ENCODE results near the gene LIM2. TPM values are rescaled to one million over a fixed set of nuclear protein-coding genes. Genes with fewer than 3 reads are reported as not detected.

LIM2 gene
- total and polyA plus RNA-seq, 2 of the 8 experiments (the other 6 are each of a cell fraction or from before 2014, with no cell fraction given) = not detected

- Histone ChIP-seq H3K4ac (replicated peaks; ENCODE audit: insufficient read length, low read depth, low read length) (peak overlapping the region; percentile 97), H3K79me1 (ENCODE audit: low read depth, low read length) (no peaks in the 10 kb centered on the region), H2BK15ac (ENCODE audit: low read length) (no peak overlapping the region), H3K23me2 (ENCODE audit: low read depth, low read length) (peaks cover 9% of the 10 kb centered on the region), H3K36me3 (ENCODE audit: control insufficient read depth in 2 of 4, insufficient read depth in 4 of 4, low read length in 3 of 4) (no peaks in the 10 kb centered on the region; a peak in 1 of 8 replicates), H3K23ac (ENCODE audit: insufficient read length) (no peak overlapping the region), H4K5ac (ENCODE audit: insufficient read length, low read depth, low read length) (no peak overlapping the region), H3K18ac (ENCODE audit: extremely low read depth, low read length) (peak overlapping the region; percentile 32; the same call in 1 of the 2 replicates), H3K27ac (ENCODE audit: low read depth, low read length) (no peak overlapping the region), H2BK5ac (ENCODE audit: low read depth, low read length) (no peak overlapping the region; the same call in 1 of the 2 replicates), H3K56ac (replicated peaks; ENCODE audit: insufficient read length, low read depth, low read length) (no peak overlapping the region), H4K91ac (replicated peaks; ENCODE audit: insufficient read length, low read length) (peak overlapping the region; percentile 14), H3K9ac (replicated peaks in 1 of 4; ENCODE audit: extremely low read depth in 1 of 4, low read depth in 3 of 4, low read length in 3 of 4) (no peak overlapping the region), H3K4me3 (ENCODE audit: extremely low read depth in 1 of 4, insufficient read depth in 2 of 4, low read depth in 3 of 4, low read length in 4 of 4) (peak overlapping the region in 1 of 4 experiments; percentile 31; a peak in 1 of 8 replicates), H3K27me3 (replicated peaks in 1 of 4; ENCODE audit: control insufficient read depth in 3 of 4, extremely low read depth in 1 of 4, insufficient read depth in 3 of 4, low read length in 3 of 4) (no peaks in the 10 kb centered on the region), H2BK20ac (ENCODE audit: low read length) (peak overlapping the region; percentile 93; the same call in 1 of the 2 replicates), H2BK12ac (ENCODE audit: low read depth, low read length) (peak overlapping the region; percentile 12; the same call in 1 of the 2 replicates), H2BK120ac (replicated peaks; ENCODE audit: low read depth, low read length) (peak overlapping the region; percentile 7), H3K79me2 (ENCODE audit: control insufficient read depth in 1 of 2, insufficient read depth in 2 of 2, low read length in 2 of 2) (peaks cover 0 to 5% of the 10 kb centered on the region in 2 experiments; a peak in 2 of 4 replicates), H2AK5ac (ENCODE audit: low read depth, low read length) (peak overlapping the region; percentile 65; the same call in 1 of the 2 replicates), H2AFZ (ENCODE audit: low read length) (no peak overlapping the region), H3K4me2 (ENCODE audit: insufficient read depth in 1 of 2, low read depth in 2 of 2, low read length in 2 of 2) (peak overlapping the region in 1 of 2 experiments; percentile 47; a peak in 1 of 4 replicates), H3K4me1 (replicated peaks in 1 of 4; ENCODE audit: control insufficient read depth in 3 of 4, insufficient read depth in 4 of 4, low read length in 3 of 4) (peaks cover 0 to 7% (median under 1%) of the 10 kb centered on the region in 4 experiments; a peak in 4 of 7 replicates), H4K8ac (ENCODE audit: extremely low read depth, insufficient read depth, low read length) (no peak overlapping the region; the same call in 1 of the 2 replicates), H4K20me1 (replicated peaks in 1 of 2; ENCODE audit: control insufficient read depth in 1 of 2, insufficient read depth in 2 of 2, low read length in 2 of 2) (no peaks in the 10 kb centered on the region), H3K9me3 (ENCODE audit: insufficient read depth in 2 of 2, low read depth in 1 of 2, low read length in 1 of 2) (no peaks in the 10 kb centered on the region), H3K14ac (ENCODE audit: insufficient read length) (no peak overlapping the region)
- DNase-seq (ENCODE audit: low read depth in 1 of 2, low spot score in 2 of 2) = no peak
- ChIA-PET POLR2A (ENCODE audit: partially characterized antibody) (interaction anchor here (0.7 to 1.2 kb wide), 14 partner anchors 10 to 82 kb away, joined by 3 to 6 read pairs (median 3); partner anchors contain the start of gene NKG7), CTCF (ENCODE audit: partially characterized antibody) (interaction anchor here (0.8 to 1.0 kb wide), 2 partner anchors 19 to 48 kb away, joined by 3 to 6 read pairs; no protein-coding TSS in a partner anchor)
- WGBS, 2 experiments (ENCODE audit: extremely low coverage in 1 of 2, insufficient coverage in 1 of 2, insufficient read length in 1 of 2, insufficient replicate concordance in 2 of 2, low coverage in 1 of 2, low lambda C conversion rate in 2 of 2, missing lambda C conversion rate in 1 of 2) = 75% methylated on average over 8 of the region's 8 CpGs; no CpG with 5 or more reads in 1 of the 2 experiments
- no peak for FAIRE-seq
- TF ChIP-seq BCL11A (IDR thresholded peaks at IDR 0.05; ENCODE audit: low read depth in 2 of 2, low read length in 2 of 2) (no peak), FOSL1 (IDR thresholded peaks at IDR 0.05; ENCODE audit: insufficient read depth, low read depth, low read length) (no peak), RXRA (IDR thresholded peaks at IDR 0.05; ENCODE audit: insufficient read depth, low read depth, low read length) (no peak), ASH2L (IDR thresholded peaks at IDR 0.05; ENCODE audit: low read length) (no peak), ATF2 (IDR thresholded peaks at IDR 0.05; ENCODE audit: low read length) (no peak), SP1 (IDR thresholded peaks at IDR 0.05; ENCODE audit: low read depth, low read length) (no peak), KDM5A (IDR thresholded peaks at IDR 0.05; ENCODE audit: low read length) (no peak), POLR2AphosphoS5 (IDR thresholded peaks at IDR 0.05; ENCODE audit: low read depth, low read length) (no peak), JUND (IDR thresholded peaks at IDR 0.05; ENCODE audit: low read length) (no peak)
- TF ChIP-seq, protein P1, sequence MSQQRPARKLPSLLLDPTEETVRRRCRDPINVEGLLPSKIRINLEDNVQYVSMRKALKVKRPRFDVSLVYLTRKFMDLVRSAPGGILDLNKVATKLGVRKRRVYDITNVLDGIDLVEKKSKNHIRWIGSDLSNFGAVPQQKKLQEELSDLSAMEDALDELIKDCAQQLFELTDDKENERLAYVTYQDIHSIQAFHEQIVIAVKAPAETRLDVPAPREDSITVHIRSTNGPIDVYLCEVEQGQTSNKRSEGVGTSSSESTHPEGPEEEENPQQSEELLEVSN (IDR thresholded peaks at IDR 0.05) = no peak
Observed at GRCh38 chr19:51391073-51391611, 3.4 kb upstream of the LIM2 start.

Measured in H1 (cell line).